Activated T-helper 2 cell treated with anti-CD3 and anti-CD28 coated beads, Interferon-gamma antibody, Interleukin-2, Interleukin-4, amounts not matched to agents 10 μg/mL and 5 μg/mL and 100 μg/mL, durations not matched to agents 14 hours and 24 hours and 36 hours (primary cell): ENCODE results near the gene ANKRD9. TPM values are rescaled to one million over a fixed set of nuclear protein-coding genes. Genes with fewer than 3 reads are reported as not detected.
"Not testable (repeated sequence)": the region's sequence is repeated elsewhere in the genome, so short reads cannot be mapped to it uniquely, and the experiment has no call there.

ENCODE experiments used
- DNase-seq: peaks from one replicate; pipeline ENCODE4 v3.0.0; 2021; ENCODE audit warnings: low spot score
- H3K27ac Mint-ChIP-seq: one replicate; pipeline ENCODE4 v1.8.0; 2021; ENCODE audit warnings: mixed read lengths
- H3K27me3 Mint-ChIP-seq: one replicate; pipeline ENCODE4 v1.8.0; 2021; ENCODE audit warnings: low read depth, mixed read lengths
- H3K36me3 Mint-ChIP-seq: one replicate; pipeline ENCODE4 v1.8.0; 2021; ENCODE audit warnings: low read depth, mixed read lengths
- H3K4me1 Mint-ChIP-seq: one replicate; pipeline ENCODE4 v1.8.0; 2021; ENCODE audit warnings: low read depth, mixed read lengths
- H3K4me3 Mint-ChIP-seq: one replicate; pipeline ENCODE4 v1.8.0; 2021; ENCODE audit warnings: low read depth, mild to moderate bottlenecking, moderate library complexity, mixed read lengths
- H3K9me3 Mint-ChIP-seq: one replicate; pipeline ENCODE4 v1.8.0; 2021; ENCODE audit warnings: mixed read lengths
- intact Hi-C: fragments of 100-400 bp; cut with micrococcal nuclease; formaldehyde crosslinking; loops from one replicate; pipeline ENCODE4 v1.15.1; 2023
- total RNA-seq: library from RNA; stranded (reverse); gene quantifications from 2 replicates; pipeline ENCODE4 v1.2.3, GENCODE V29; 2022

The ANKRD9 gene
- total RNA-seq, 1 donor from 2014 or later: 17.0 TPM

DNA sequence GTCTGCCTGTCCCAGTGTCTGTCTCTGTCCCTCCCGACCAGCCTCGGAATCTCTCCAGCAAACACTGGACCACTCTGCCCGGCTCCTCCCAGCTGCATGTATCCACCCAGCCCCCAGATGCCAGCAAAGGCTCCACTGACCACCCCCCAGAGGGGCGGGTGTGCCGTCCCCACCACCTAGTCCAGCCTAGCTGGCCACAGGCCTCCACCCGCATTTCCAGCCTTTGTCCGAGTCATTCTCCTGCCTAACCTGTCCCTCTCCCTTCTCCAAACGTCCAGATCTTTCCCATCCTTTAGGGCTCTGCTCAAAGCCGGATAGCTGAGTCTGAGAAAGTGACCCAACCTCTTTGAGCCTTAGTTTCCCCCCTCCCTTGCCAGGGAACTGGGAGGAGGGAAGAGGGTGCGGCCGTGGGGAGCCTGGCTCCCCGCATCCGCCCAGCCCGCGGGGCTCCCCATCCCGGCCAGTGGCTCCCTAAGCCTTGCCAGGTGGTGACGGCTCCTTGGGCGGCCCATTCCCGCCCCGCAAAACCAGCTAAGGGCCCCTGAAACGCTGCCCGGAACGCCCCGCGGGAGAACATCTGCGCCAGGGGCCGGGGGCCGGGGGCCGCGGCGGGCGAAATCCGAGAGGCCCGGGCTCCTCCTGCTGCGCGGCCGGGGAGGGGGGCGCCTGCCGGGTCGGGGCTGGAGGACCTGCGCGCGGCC is 34.6 kb upstream of the ANKRD9 start:
- Mint-ChIP-seq H3K9me3 (no peaks in the 10 kb centered on the region), H3K27me3 (peaks cover 41% of the 10 kb centered on the region), H3K36me3 (no peaks in the 10 kb centered on the region), H3K27ac (no peak overlapping the region), H3K4me3 (no peak overlapping the region), H3K4me1 (no peaks in the 10 kb centered on the region)
- intact Hi-C loops: no loop called here
- no peak for DNase-seq

DNA sequence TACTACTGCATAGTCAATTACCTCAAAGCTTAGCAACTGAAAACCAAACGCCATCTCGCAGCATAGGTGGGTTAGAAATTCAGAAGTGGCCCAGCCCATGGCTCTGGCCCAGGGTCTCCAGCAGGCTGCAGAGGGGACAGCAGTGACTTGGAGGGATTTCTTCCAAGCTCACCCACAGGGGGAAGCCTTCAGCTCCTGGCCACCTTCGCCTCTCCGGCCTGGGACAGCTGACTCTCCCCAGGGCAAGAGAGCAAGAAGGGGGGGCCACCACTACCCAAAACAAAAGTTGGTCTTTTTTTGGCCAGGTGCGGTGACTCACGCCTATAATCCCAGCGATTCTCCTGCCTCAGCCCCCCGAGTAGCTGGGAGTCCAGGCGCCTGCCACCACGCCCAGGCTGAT is 32.2 kb upstream of the ANKRD9 start:
- Mint-ChIP-seq H3K4me3 (no peak overlapping the region), H3K9me3 (no peaks in the 10 kb centered on the region), H3K27me3 (peaks cover 25% of the 10 kb centered on the region), H3K27ac (no peak overlapping the region), H3K36me3 (no peaks in the 10 kb centered on the region), H3K4me1 (no peaks in the 10 kb centered on the region)
- intact Hi-C loops: no loop called here
- no peak for DNase-seq

DNA sequence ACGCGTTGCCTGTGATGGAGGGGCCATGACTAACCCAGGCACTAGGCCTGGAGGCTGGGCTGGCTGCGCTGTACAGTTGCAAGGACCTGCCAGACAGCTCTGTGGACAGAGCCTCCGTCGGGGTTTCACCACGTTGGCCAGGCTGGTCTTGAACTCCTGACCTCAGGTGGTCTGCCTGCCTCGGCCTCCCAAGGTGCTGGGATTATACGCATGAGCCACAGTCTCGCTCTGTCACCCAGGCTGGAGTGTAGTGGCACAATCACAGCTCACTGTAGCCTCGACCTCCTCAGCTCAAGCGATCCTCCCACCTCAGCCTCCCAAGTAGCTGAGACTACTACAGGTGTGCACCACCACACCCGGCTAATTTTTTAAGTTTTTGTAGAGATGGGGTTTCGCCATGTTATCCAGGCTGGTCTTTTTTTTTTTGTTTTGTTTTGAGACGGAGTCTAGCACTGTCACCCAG is 31.5 kb upstream of the ANKRD9 start:
- H3K9me3 Mint-ChIP-seq, H3K4me3 Mint-ChIP-seq, H3K36me3 Mint-ChIP-seq, intact Hi-C loops, H3K27ac Mint-ChIP-seq, H3K4me1 Mint-ChIP-seq, DNase-seq: not testable (repeated sequence)
- peaks cover 24% of the 10 kb centered on the region for H3K27me3 Mint-ChIP-seq

DNA sequence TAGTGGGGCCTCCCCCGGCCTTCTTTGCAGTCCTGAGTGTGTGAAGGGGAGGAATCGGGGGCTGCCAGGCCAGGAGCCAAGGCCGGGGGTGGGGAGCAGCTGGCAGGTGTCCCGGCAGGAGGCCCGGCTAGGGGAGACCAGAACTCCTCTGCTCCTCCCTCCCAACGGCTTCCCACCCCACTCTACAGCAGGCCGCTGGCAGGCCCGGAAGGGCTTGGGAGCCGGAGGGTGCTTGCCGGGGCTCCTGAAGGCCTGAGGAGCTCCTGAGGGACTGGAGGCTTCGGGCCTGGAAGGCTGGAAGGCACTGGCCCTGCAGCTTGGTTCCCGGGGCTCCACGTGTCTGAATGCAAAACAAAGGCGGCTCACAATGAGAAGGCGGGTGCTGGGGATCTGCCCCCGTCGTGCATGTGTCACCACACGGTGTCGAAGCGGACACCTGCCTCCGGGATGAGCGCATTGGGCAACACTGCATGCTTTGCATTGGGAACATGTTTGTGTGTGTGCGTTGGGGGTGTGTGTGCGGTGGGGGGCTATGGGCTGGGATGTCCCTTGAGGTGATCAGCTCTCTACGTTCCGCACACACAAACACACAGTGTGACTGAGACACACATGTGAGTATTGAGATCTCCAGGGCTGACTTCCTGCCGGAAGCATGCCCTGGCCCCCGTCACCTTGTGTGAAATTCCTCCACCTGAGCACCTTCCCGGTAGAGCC is 30.9 kb upstream of the ANKRD9 start:
- H3K4me3 Mint-ChIP-seq: no peak overlapping the region

DNA sequence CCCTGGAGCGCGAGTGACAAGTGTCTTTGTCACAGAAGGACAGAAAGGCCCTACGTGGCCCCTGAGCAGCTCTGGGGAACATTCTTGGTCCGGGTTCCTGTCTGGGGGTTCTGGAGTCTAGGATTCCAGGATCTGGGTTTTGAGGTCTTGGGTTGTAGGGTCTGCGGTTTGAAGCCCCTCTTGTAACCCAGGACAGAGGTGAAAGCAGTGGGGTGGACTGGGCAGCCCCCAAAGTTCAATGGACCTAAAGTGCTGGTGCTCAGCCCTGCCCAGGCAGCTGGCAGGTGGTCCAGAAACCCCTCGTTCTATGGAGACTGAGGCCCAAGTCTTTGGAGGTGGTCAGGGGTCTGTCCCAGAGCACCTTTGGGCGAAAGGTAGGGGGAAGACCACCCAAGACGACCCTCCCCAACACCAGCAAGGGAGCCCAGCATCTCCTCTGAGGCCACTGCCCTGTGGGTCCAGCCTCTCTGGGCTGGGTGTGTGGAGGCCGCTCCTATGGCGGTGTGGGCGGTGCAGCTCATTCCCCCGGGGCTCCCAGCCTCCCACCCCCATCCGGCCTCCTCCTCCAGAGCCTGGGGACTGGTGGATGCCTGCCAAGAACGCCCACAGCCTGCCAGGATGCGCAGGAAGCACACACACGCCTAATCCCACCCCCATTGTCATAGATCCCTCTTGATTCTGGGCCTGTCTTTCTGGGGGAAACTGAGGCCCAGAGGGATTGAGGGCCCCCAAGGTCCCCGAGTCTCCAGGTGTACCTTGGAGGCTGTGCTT is 30.2 kb upstream of the ANKRD9 start:
- no peaks in the 10 kb centered on the region for H3K9me3 Mint-ChIP-seq
- H3K4me3 Mint-ChIP-seq: no peak overlapping the region
- peaks cover 14% of the 10 kb centered on the region for H3K27me3 Mint-ChIP-seq
- no peak overlapping the region for H3K27ac Mint-ChIP-seq
- H3K36me3 Mint-ChIP-seq: no peaks in the 10 kb centered on the region
- no peak for DNase-seq
- H3K4me1 Mint-ChIP-seq: no peaks in the 10 kb centered on the region
- intact Hi-C loops: no loop called here

More for the DNA sequence above, 30.9 kb upstream of the ANKRD9 start:
- Mint-ChIP-seq H3K36me3 (no peaks in the 10 kb centered on the region), H3K27ac (no peak overlapping the region), H3K4me1 (no peaks in the 10 kb centered on the region), H3K27me3 (peaks cover 18% of the 10 kb centered on the region), H3K9me3 (no peaks in the 10 kb centered on the region)
- intact Hi-C loops: no loop called here
- DNase-seq: no peak

DNA sequence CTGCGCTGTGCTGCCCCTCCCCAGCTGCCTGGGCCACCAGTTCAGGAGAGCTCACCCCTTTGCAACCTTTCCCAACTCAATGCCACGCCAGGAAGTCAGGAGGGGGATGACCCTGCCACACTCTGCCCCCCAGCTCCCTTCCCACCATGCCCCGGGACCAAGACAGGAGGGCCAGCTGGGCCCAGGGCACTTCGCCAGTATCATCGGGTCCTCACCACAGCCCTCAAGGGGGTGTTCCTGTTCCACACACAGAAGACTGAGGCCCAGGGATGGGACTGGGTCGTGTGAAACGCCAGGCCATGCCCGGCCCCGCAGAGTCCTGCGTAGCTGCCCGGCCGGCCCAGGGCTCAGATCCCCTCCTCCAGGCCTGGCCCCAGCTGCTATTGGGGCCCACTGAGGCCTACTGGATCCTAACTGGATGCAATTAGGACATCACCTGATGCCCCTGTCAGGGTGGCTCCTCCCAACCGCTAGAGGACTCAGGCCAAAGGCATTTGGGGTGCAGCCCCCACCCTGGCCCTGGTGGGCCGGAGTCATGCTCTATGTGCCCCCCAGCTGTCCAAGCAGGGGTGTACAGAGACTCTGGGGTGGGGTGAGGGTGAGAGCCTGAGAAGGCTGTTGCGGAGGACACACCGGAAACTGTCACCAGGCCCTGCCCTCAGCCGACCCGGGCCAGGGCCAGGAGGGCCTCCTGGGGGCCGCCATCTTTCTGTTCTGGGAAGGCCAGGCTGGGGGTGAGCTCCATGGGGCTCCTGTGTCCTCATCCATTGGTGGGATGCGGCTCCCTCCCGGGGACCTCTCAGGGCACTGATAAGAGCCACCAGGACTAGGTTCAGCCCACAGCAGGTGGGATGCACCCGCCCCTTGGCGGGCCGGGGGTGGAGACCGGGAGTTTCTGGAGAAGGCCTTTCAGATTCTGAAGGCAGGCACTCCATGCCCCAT is 29.3 kb upstream of the ANKRD9 start:
- Mint-ChIP-seq H3K27ac (no peak overlapping the region), H3K4me3 (no peak overlapping the region), H3K27me3 (peaks cover 10% of the 10 kb centered on the region), H3K9me3 (no peaks in the 10 kb centered on the region), H3K4me1 (no peaks in the 10 kb centered on the region), H3K36me3 (no peaks in the 10 kb centered on the region)
- intact Hi-C loops: no loop called here
- DNase-seq: no peak

DNA sequence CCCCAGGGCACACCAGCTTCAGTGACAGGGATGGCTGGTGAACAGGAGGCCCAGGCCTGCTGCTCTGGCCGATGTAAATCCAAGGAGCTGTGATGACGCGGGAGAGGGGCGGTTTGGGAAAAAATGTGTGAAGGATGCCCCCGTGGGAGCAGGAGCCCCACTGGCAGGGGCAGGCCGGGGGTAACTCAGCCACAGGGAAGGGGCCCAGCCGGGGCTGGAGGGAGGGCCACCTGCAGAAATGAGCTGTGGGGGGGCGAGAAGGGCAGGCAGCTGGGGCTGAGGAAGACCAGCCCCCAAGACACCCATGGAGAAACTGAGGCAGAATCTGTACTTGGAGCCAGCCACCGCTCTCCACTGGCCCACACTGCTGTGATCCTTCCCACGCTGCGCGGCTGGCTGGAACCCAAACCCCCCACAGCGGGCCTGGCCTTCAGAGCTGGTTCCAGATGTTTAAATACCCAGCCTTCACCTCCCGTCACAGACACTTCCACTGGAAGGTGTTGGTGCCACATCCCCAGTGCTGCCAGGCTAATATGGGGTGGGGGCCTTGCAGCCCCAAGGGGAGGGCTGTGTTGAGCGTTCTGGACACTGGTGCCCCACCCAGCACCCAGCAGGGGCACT is 28.5 kb upstream of the ANKRD9 start:
- Mint-ChIP-seq H3K9me3 (no peaks in the 10 kb centered on the region), H3K36me3 (no peaks in the 10 kb centered on the region), H3K27ac (no peak overlapping the region), H3K27me3 (peaks cover 5% of the 10 kb centered on the region), H3K4me1 (no peaks in the 10 kb centered on the region), H3K4me3 (no peak overlapping the region)
- DNase-seq: no peak
- intact Hi-C loops: no loop called here

DNA sequence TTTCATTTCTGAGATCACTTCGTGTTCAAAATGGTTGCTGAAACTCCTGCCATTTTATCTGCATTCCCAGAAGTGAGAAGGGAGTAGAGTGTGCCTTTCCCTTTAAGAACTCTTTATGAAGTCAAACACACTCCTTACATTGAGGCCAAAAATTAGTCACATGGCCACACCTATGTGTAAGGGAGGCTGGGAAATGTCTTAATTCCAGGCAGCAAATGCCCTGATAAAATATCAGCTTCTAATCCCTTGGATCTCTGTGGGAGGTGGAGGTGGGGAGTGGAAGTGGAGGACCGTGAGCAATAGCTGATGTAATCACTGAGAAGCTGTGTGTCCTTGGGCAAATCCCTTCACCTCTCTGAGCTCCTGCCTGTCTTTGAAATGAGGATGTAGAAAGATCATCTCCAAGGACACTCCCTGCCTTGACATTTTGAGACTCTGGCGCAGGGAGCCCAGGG is 22.7 kb upstream of the ANKRD9 start:
- intact Hi-C loops: no loop called here
- Mint-ChIP-seq H3K27me3 (no peaks in the 10 kb centered on the region), H3K9me3 (no peaks in the 10 kb centered on the region), H3K4me3 (no peak overlapping the region), H3K27ac (no peak overlapping the region), H3K36me3 (no peaks in the 10 kb centered on the region), H3K4me1 (peaks cover 3% of the 10 kb centered on the region)
- DNase-seq: no peak

DNA sequence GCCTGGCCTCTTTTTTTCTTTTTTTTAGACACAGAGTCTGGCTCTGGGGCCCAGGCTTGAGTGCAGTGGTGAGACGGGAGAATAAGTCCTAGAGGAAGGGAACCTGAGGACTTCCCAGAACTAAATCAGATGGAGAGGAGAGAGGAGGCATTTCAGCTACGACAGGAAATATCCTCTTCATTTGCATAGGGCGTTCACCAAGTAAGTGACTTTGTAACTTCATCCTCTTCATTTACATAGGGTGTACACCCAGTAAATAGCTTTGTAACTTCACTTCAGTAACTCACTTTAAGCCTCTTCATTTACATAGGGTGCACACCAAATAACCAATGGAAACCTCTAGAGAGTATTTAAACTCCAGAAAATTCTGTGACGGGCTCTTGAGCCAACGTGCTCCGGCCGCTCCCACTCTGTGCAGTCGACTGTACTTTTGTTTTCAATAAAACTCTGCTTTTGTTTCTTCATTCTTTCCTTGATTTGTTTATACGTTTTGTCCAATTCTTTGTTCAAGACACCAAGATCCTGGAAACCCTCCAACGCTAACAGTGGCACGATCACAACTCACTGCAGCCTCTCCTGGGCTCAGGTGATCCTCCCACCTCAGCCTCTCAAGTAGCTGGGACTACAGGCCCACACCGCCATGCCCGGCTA is 21.4 kb upstream of the ANKRD9 start:
- Mint-ChIP-seq H3K36me3 (no peaks in the 10 kb centered on the region), H3K27me3 (no peaks in the 10 kb centered on the region), H3K27ac (no peak overlapping the region), H3K9me3 (no peaks in the 10 kb centered on the region), H3K4me3 (no peak overlapping the region), H3K4me1 (peaks cover 3% of the 10 kb centered on the region)
- intact Hi-C loops: no loop called here
- no peak for DNase-seq

DNA sequence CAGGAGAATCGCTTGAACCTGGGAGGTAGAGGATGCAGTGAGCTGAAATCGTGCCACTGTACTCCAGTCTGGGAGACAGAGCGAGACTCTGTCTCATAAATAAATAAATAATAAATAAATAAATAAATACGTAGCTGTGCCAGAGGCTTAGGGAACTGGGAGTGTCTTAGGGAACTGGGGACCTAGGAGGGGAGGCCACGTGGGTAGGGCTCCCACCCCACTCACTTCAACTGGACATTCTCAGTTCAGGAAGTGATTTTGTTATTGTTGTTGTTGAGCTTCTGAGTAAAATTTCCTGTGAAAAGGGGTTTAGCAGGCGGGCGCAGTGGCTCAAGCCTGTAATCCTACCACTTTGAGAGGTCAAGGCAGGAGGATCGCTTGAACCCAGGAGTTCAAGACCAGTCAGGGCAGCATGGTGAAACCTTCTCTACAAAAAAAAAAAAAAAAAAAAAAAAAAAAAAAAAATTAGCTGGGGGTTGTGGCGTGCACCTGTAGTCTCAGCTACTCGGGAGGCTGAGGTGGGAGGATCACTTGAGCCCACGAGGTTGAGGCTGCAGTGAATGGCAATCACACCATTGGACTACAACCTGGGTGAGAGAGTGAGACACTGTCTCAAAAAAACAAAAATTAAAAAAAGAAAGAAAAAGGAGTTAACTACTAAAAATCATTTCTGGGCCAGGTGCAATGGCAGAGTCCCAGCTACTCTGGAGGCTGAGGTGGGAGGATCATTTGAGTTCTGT is 19.0 kb upstream of the ANKRD9 start:
- Mint-ChIP-seq H3K27me3 (no peaks in the 10 kb centered on the region), H3K27ac (no peak overlapping the region), H3K4me1 (peaks cover 13% of the 10 kb centered on the region), H3K4me3 (no peak overlapping the region), H3K36me3 (no peaks in the 10 kb centered on the region), H3K9me3 (no peaks in the 10 kb centered on the region)
- DNase-seq: no peak
- intact Hi-C loops: no loop called here

DNA sequence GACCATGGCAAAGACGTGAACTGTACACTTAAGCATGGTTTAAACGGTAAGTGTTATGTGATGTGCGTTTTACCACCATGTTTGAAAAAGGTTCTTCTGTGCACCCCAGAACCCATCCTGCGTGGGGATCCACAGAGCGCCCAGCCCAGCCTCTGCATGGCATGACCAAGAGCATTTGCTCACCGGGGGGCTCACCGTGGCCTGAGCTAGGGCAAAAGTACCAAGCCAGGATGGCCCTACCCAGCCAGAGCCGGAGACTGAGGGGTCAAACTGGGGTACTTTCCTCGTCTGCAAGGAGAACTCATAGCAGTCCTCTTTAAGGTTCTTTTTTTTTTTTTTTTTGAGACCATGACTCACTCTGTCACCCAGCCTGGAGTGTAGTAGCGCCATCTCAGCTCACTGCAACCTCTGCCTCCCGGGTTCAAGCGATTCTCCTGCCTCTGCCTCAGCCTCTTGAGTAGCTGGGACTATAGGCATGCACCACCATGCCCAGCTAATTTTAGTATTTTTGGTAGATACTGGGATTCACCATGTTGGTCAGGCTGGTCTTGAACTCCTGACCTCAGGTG is 16.4 kb upstream of the ANKRD9 start:
- H3K36me3 Mint-ChIP-seq: no peaks in the 10 kb centered on the region
- peak overlapping the region; percentile 94 for H3K4me3 Mint-ChIP-seq
- no peaks in the 10 kb centered on the region for H3K27me3 Mint-ChIP-seq
- DNase-seq: no peak
- H3K4me1 Mint-ChIP-seq: peaks cover 15% of the 10 kb centered on the region
- H3K27ac Mint-ChIP-seq: peak overlapping the region; percentile 90
- intact Hi-C loops: loop anchor here (1.0 to 2.0 kb wide), 2 partner anchors 29 to 68 kb away; no protein-coding TSS in a partner anchor
- H3K9me3 Mint-ChIP-seq: no peaks in the 10 kb centered on the region
